Lung (tissue), 12 donors: ENCODE data around the gene VHLL. TPM values are rescaled to one million over a fixed set of nuclear protein-coding genes. Genes with fewer than 3 reads are reported as not detected.

Source experiments
- ATAC-seq: fragments of 200-7000 bp; cut with Tn5 transposase; one replicate; pipeline ENCODE4 v1.9.1; 2020; ENCODE audit warnings: moderate number of reproducible peaks; ENCODE audit not compliant: insufficient read depth, low FRiP score
- DNase-seq, 3 donors: peaks; one replicate each; pipeline ENCODE4 v3.0.0-alpha.2; 2013 to 2017
- H3K27ac ChIP-seq, 2 donors: one replicate each; pipeline ENCODE4 v1.5.1; 2013; ENCODE audit warnings: mild to moderate bottlenecking in 2 of 2, moderate library complexity in 2 of 2, control low read depth in 1 of 2, inconsistent platforms in 1 of 2, low read depth in 1 of 2, low read length in 1 of 2
- H3K27me3 ChIP-seq, 3 donors: one replicate each; pipeline ENCODE4 v1.5.1; 2013; ENCODE audit warnings: low read length in 2 of 3; ENCODE audit not compliant: control insufficient read depth in 3 of 3, insufficient read depth in 3 of 3
- H3K36me3 ChIP-seq, 4 donors: one replicate each; pipeline ENCODE4 v1.5.1; 2013; ENCODE audit warnings: low read length in 4 of 4, mild to moderate bottlenecking in 1 of 4, moderate library complexity in 1 of 4; ENCODE audit not compliant: control insufficient read depth in 4 of 4, insufficient read depth in 4 of 4
- H3K4me1 ChIP-seq, 5 donors: one replicate each; pipeline ENCODE4 v1.5.1; 2013; ENCODE audit warnings: low read length in 5 of 5, mild to moderate bottlenecking in 2 of 5, moderate library complexity in 1 of 5; ENCODE audit not compliant: control insufficient read depth in 5 of 5, insufficient read depth in 5 of 5
- H3K4me3 ChIP-seq: one replicate; pipeline ENCODE4 v1.5.1; 2013; ENCODE audit warnings: mild to moderate bottlenecking, control low read depth, moderate library complexity
- H3K9ac ChIP-seq, 2 donors: one replicate each; pipeline ENCODE4 v1.5.1; 2013; ENCODE audit warnings: low read length in 2 of 2, control low read depth in 1 of 2; ENCODE audit not compliant: insufficient read depth in 1 of 2
- H3K9me3 ChIP-seq, 4 donors: one replicate each; pipeline ENCODE4 v1.5.1; 2013; ENCODE audit warnings: low read length in 3 of 4, mild to moderate bottlenecking in 1 of 4, moderate library complexity in 1 of 4; ENCODE audit not compliant: control insufficient read depth in 4 of 4, insufficient read depth in 3 of 4
- WGBS, 2 donors: extraction: QIAGEN DNeasy Blood & Tissue Kit; methylation state at CpG; one replicate each; pipeline ENCODE4 v1.1.7; 2013; 5-methylcytosine and 5-hydroxymethylcytosine counted together
- polyA plus RNA-seq, 2 donors: library from polyadenylated mRNA; stranded (reverse); fragments of 200-250 nt; gene quantifications; one replicate each; pipeline ENCODE4 v1.2.1, GENCODE V29; 2013
- total RNA-seq, 2 donors: library from RNA; depleted of rRNA in 1 of 2; stranded (reverse); fragments of >200 nt in 1 of 2; gene quantifications; one replicate each; pipeline ENCODE4 v1.2.1, GENCODE V29; 2014 to 2021
- TF ChIP-seq, protein P1 (sequence below): IDR thresholded peaks from 2 replicates; pipeline ENCODE4 v1.5.1; 2012; ENCODE audit warnings: mild to moderate bottlenecking; ENCODE audit errors: control extremely low read depth, extremely low read depth
- donor health status: control.
- donor health status: control.
- donor health status: Bipolar disorder and iron deficiency.
- donor health status: healthy.
- donor health status: DM: yes; HTN: yes; CAD: no.

Gene VHLL
- total and polyA plus RNA-seq, 4 donors, result not detected

DNA sequence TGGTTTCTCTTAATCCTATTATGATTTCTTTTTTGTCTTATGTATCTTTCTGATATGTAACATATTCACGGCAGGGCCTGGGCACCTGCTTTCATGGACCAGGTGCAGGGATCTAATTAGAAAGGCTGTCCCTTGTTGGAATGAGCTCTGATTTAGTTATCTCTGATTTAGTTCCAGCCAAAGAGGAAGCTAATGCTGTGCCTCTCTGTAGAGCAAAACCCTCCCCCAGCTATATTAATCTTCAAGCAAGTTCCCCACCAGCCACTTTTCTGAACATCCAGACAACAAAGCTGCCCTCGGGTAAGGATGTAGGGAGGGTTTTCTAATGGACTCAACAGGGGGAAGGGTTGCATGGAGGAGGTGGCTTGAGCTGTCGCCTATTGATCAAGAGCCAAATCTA, 45.3 kb upstream of the VHLL start:
- H3K4me3 ChIP-seq, result no peak overlapping the region
- H3K9me3 ChIP-seq, result no peaks in the 10 kb centered on the region
- no peak for DNase-seq
- TF ChIP-seq, protein P1, sequence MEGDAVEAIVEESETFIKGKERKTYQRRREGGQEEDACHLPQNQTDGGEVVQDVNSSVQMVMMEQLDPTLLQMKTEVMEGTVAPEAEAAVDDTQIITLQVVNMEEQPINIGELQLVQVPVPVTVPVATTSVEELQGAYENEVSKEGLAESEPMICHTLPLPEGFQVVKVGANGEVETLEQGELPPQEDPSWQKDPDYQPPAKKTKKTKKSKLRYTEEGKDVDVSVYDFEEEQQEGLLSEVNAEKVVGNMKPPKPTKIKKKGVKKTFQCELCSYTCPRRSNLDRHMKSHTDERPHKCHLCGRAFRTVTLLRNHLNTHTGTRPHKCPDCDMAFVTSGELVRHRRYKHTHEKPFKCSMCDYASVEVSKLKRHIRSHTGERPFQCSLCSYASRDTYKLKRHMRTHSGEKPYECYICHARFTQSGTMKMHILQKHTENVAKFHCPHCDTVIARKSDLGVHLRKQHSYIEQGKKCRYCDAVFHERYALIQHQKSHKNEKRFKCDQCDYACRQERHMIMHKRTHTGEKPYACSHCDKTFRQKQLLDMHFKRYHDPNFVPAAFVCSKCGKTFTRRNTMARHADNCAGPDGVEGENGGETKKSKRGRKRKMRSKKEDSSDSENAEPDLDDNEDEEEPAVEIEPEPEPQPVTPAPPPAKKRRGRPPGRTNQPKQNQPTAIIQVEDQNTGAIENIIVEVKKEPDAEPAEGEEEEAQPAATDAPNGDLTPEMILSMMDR, result no peak
- 70 to 80% methylated on average over 3 of the region's 3 CpGs for WGBS, 2 donors
- H3K27ac ChIP-seq, result no peak overlapping the region
- H3K36me3 ChIP-seq, result no peaks in the 10 kb centered on the region
- H3K9ac ChIP-seq, result no peak overlapping the region
- H3K4me1 ChIP-seq, result no peaks in the 10 kb centered on the region
- no peak for ATAC-seq
- H3K27me3 ChIP-seq, result peaks cover 0 to 5% (median 3%) of the 10 kb centered on the region in 3 donors

DNA sequence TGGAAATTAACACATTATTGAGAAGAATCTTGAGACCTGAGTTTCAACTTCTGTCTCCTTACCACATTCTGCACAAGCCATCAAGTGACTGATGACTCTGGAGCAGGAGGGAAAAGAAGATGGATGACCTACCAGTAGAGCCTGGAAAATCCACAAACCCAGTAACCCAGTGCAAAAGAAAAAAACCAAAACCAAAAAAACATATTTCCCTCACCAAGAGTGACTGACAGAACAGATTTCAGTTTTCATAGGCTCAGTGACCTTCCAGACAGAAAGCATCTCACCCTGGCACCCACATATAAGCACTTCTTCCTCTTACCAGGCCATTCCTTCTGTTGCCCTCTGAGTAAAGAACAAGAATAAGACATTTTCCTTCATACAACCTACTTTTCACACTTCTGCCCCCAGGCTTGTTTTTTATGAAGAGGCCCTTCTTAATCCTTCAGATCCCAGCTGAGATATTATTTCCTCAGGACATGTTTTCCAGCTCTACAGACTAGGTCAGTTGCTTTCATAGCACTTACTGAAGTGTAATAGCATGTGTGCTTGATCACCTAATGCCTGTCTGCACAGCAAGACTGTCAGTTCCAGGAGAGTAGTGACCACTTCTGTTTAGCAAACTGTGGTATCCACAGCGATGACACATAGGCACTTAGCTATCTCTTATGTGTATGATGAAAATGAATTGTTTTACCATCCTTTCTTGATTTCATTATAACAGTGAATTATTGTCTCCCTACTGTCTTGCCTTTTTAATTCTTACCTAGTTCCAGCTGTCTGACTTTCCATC, 43.3 kb upstream of the VHLL start:
- no peaks in the 10 kb centered on the region for H3K9me3 ChIP-seq
- H3K36me3 ChIP-seq, result no peaks in the 10 kb centered on the region
- peaks cover 0 to 1% (median 0%) of the 10 kb centered on the region in 5 donors for H3K4me1 ChIP-seq
- no peak overlapping the region for H3K27ac ChIP-seq
- WGBS, 2 donors, result 83 to 92% methylated on average over 1 of the region's 1 CpG
- H3K4me3 ChIP-seq, result no peak overlapping the region
- H3K27me3 ChIP-seq, result peaks cover 0 to 5% (median 3%) of the 10 kb centered on the region in 3 donors
- DNase-seq (no peak), ATAC-seq (no peak)
- H3K9ac ChIP-seq, result no peak overlapping the region
- TF ChIP-seq, protein P1, result no peak

DNA sequence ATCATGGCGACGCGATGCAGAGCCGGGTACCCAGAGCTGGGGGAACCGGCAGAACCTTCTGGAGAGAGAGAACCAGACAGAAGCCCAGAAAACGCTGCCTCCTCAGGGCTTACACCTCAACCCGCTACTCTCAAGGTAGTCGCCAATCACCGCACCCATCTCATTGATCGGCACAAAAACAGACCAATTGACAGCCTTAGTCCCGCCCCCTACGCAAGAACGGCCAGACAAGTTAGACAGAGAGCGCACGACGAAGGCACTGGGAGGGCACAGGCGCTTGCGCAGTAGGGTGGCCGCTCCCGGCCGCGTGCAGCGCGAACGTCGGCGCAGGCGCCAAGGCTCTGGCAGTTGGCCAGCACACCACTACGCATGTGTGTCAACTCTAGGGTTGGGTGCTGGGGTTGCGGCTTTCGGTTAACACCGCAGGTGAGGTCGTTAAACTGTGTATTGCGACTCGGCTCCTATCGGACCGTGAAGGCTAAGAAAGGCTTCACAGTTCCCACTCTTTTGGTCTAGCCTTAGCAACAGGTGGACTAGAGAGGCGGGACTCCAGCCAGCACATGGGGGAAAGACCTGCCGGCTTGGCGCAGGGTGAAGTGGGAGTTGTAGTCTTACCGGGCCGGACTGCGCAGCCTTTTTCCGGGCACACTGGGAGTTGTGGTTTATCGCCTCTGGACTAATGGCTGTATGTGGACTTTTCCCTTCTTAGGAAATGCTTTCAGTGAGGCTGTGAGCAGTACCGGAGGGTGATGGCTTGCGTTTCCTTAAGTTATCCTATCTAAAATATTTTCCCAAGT, 39.3 kb upstream of the VHLL start, which contains the start of the genes CCT3 and TSACC:
Gene CCT3 (minus strand): TSS at position 113 of the 797 bp plus-strand sequence. CDS start 108 bp downstream, at position 5.
Gene TSACC (plus strand): TSS at position 347 of the 797 bp plus-strand sequence. CDS start 1,232 bp downstream, outside the sequence.
- DNase-seq, result peak; percentile 99 to 100 (median 100)
- TF ChIP-seq, protein P1, result no peak
- peak within 1 kb of the TSS; percentile 26 to 36 for H3K9ac ChIP-seq
- no peaks in the 10 kb centered on the region for H3K9me3 ChIP-seq
- peaks cover 2 to 15% (median 10%) of the 10 kb centered on the region in 5 donors for H3K4me1 ChIP-seq
- no peaks in the 10 kb centered on the region for H3K27me3 ChIP-seq
- peak within 1 kb of the TSS; percentile 75 for H3K4me3 ChIP-seq
- 0 to 1% methylated on average over 47 of the region's 47 CpGs for WGBS, 2 donors
- ATAC-seq, result peak; percentile 98
- H3K27ac ChIP-seq, result peak within 1 kb of the TSS; percentile 80 to 89
- H3K36me3 ChIP-seq, result peaks cover 0 to 14% (median 11%) of the 10 kb centered on the region in 4 donors
